ENCODE data around the gene SRD5A2.

Gene SRD5A2

DNA sequence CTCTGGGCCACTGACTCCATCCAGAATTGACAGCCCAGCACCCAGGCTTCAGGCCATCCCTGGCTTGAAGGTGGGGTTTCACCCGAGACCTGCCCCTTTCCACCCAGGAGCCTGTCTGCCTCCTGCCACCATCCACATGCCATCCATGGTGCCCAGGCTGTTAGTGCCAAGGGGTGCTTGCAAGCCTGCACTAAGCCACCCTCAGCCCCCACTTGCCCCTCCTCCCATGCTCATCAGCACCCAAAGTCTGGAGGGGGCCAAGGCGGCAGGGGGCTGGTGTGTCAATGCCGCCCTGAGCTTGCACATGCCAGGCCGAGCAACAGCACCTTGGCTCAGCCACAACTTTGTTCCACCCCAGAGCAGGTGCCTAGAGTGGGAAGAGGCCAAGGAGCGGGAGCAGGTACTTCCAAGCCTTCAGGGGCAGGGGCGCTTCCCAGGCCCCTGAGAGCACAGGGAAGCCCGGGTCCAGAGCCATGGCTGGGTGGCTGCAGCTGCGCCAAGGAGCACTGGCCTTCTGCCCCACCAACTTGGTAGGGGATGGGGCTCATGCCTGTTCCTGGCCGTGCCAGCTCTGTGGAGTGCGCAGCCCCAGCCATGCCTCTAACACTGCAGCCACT is 12.0 kb downstream of the SRD5A2 start:
- peaks cover 2% of the 10 kb centered on the region for H3K9me3 ChIP-seq (ENCODE audit: insufficient read depth, low read depth, low read length)
- WGBS (ENCODE audit: extremely low coverage, insufficient coverage, insufficient read length) = no CpG with 5 or more reads among the region's 10 CpGs
- H4K12ac ChIP-seq (ENCODE audit: low read depth, low read length) = no peak overlapping the region
- no peak overlapping the region for H2BK120ac ChIP-seq (ENCODE audit: insufficient read depth, low read length, poor library complexity)
- no peak overlapping the region for H2BK5ac ChIP-seq (ENCODE audit: low read depth, low read length, poor library complexity)
- no peak overlapping the region for H3K18ac ChIP-seq (ENCODE audit: low read length)
- H4K91ac ChIP-seq (ENCODE audit: low read depth, low read length) = no peak overlapping the region
- H3K27ac ChIP-seq (ENCODE audit: low read depth, low read length) = no peak overlapping the region
- no peak overlapping the region for H3K4me3 ChIP-seq (ENCODE audit: low read depth, low read length)
- DNase-seq = no peak
- no peak overlapping the region for H3K23ac ChIP-seq (ENCODE audit: low read length)
- H3K14ac ChIP-seq (ENCODE audit: low read length) = no peak overlapping the region
- H2AK5ac ChIP-seq (ENCODE audit: low read length) = no peak overlapping the region
- no peak overlapping the region for H3K9ac ChIP-seq (ENCODE audit: low read length)
- H3K79me2 ChIP-seq (ENCODE audit: control insufficient read depth, insufficient read depth, low read length, poor library complexity) = no peaks in the 10 kb centered on the region
- H4K8ac ChIP-seq (ENCODE audit: low read depth, low read length) = no peak overlapping the region
- H3K4me2 ChIP-seq (ENCODE audit: low read length) = no peak overlapping the region
- no peaks in the 10 kb centered on the region for H3K27me3 ChIP-seq (ENCODE audit: insufficient read depth, low read length)
- H3K4me1 ChIP-seq (ENCODE audit: control insufficient read depth in 1 of 2, insufficient read depth in 2 of 2, low read length in 2 of 2) = no peaks in the 10 kb centered on the region
- H2AFZ ChIP-seq (ENCODE audit: insufficient read depth, low read length, poor library complexity) = no peak overlapping the region
- no peaks in the 10 kb centered on the region for H3K79me1 ChIP-seq (ENCODE audit: low read length)
- no peak overlapping the region for H2BK12ac ChIP-seq (ENCODE audit: low read length)
- H3K36me3 ChIP-seq (ENCODE audit: control insufficient read depth in 1 of 2, insufficient read depth in 2 of 2, low read length in 2 of 2) = no peaks in the 10 kb centered on the region
- no peak overlapping the region for H3K4ac ChIP-seq (ENCODE audit: low read depth, low read length)

GRCh38 chr2:31567679-31568078 is 13.1 kb downstream of the SRD5A2 start:
- no peak overlapping the region for H2BK120ac ChIP-seq (ENCODE audit: insufficient read depth, low read length, poor library complexity)
- H3K9me3 ChIP-seq (ENCODE audit: insufficient read depth, low read depth, low read length) = peaks cover 2% of the 10 kb centered on the region
- H2AK5ac ChIP-seq (ENCODE audit: low read length) = no peak overlapping the region
- H4K91ac ChIP-seq (ENCODE audit: low read depth, low read length) = no peak overlapping the region
- no peak overlapping the region for H3K14ac ChIP-seq (ENCODE audit: low read length)
- H3K9ac ChIP-seq (ENCODE audit: low read length) = no peak overlapping the region
- no peaks in the 10 kb centered on the region for H3K79me1 ChIP-seq (ENCODE audit: low read length)
- H2AFZ ChIP-seq (ENCODE audit: insufficient read depth, low read length, poor library complexity) = no peak overlapping the region
- no peak overlapping the region for H3K4ac ChIP-seq (ENCODE audit: low read depth, low read length)
- no peak overlapping the region for H2BK12ac ChIP-seq (ENCODE audit: low read length)
- no peaks in the 10 kb centered on the region for H3K36me3 ChIP-seq (ENCODE audit: control insufficient read depth in 1 of 2, insufficient read depth in 2 of 2, low read length in 2 of 2)
- H4K12ac ChIP-seq (ENCODE audit: low read depth, low read length) = no peak overlapping the region
- no peak for DNase-seq
- H3K79me2 ChIP-seq (ENCODE audit: control insufficient read depth, insufficient read depth, low read length, poor library complexity) = no peaks in the 10 kb centered on the region
- no peak overlapping the region for H3K18ac ChIP-seq (ENCODE audit: low read length)
- no peak overlapping the region for H3K4me2 ChIP-seq (ENCODE audit: low read length)
- H3K23ac ChIP-seq (ENCODE audit: low read length) = no peak overlapping the region
- no peak overlapping the region for H4K8ac ChIP-seq (ENCODE audit: low read depth, low read length)
- H2BK5ac ChIP-seq (ENCODE audit: low read depth, low read length, poor library complexity) = no peak overlapping the region
- H3K27ac ChIP-seq (ENCODE audit: low read depth, low read length) = no peak overlapping the region
- no peaks in the 10 kb centered on the region for H3K27me3 ChIP-seq (ENCODE audit: insufficient read depth, low read length)
- H3K4me3 ChIP-seq (ENCODE audit: low read depth, low read length) = peak overlapping the region; percentile 62
- H3K4me1 ChIP-seq (ENCODE audit: control insufficient read depth in 1 of 2, insufficient read depth in 2 of 2, low read length in 2 of 2) = no peaks in the 10 kb centered on the region
- WGBS (ENCODE audit: extremely low coverage, insufficient coverage, insufficient read length) = no CpG with 5 or more reads among the region's 3 CpGs

GRCh38 chr2:31563273-31563839 is 17.4 kb downstream of the SRD5A2 start:
- no peak for DNase-seq
- Histone ChIP-seq H3K36me3 (ENCODE audit: control insufficient read depth in 1 of 2, insufficient read depth in 2 of 2, low read length in 2 of 2) (no peaks in the 10 kb centered on the region), H3K27me3 (ENCODE audit: insufficient read depth, low read length) (no peaks in the 10 kb centered on the region), H2BK5ac (ENCODE audit: low read depth, low read length, poor library complexity) (no peak overlapping the region), H4K91ac (ENCODE audit: low read depth, low read length) (no peak overlapping the region), H4K12ac (ENCODE audit: low read depth, low read length) (no peak overlapping the region), H3K4me3 (ENCODE audit: low read depth, low read length) (no peak overlapping the region), H2BK120ac (ENCODE audit: insufficient read depth, low read length, poor library complexity) (no peak overlapping the region), H3K14ac (ENCODE audit: low read length) (no peak overlapping the region), H3K4me1 (ENCODE audit: control insufficient read depth in 1 of 2, insufficient read depth in 2 of 2, low read length in 2 of 2) (no peaks in the 10 kb centered on the region), H3K4me2 (ENCODE audit: low read length) (no peak overlapping the region), H3K9me3 (ENCODE audit: insufficient read depth, low read depth, low read length) (no peaks in the 10 kb centered on the region), H2AFZ (ENCODE audit: insufficient read depth, low read length, poor library complexity) (no peak overlapping the region), H3K79me2 (ENCODE audit: control insufficient read depth, insufficient read depth, low read length, poor library complexity) (no peaks in the 10 kb centered on the region), H3K27ac (ENCODE audit: low read depth, low read length) (no peak overlapping the region), H4K8ac (ENCODE audit: low read depth, low read length) (no peak overlapping the region), H2AK5ac (ENCODE audit: low read length) (no peak overlapping the region), H2BK12ac (ENCODE audit: low read length) (no peak overlapping the region), H3K23ac (ENCODE audit: low read length) (no peak overlapping the region), H3K18ac (ENCODE audit: low read length) (no peak overlapping the region), H3K9ac (ENCODE audit: low read length) (no peak overlapping the region), H3K79me1 (ENCODE audit: low read length) (no peaks in the 10 kb centered on the region), H3K4ac (ENCODE audit: low read depth, low read length) (no peak overlapping the region)
- no CpG with 5 or more reads among the region's 1 CpG for WGBS (ENCODE audit: extremely low coverage, insufficient coverage, insufficient read length)

- Histone ChIP-seq H3K27me3 (ENCODE audit: insufficient read depth, low read length) (no peaks in the 10 kb centered on the region), H2BK5ac (ENCODE audit: low read depth, low read length, poor library complexity) (no peak overlapping the region), H3K9ac (ENCODE audit: low read length) (no peak overlapping the region), H2BK120ac (ENCODE audit: insufficient read depth, low read length, poor library complexity) (no peak overlapping the region), H3K27ac (ENCODE audit: low read depth, low read length) (no peak overlapping the region), H3K4me1 (ENCODE audit: control insufficient read depth in 1 of 2, insufficient read depth in 2 of 2, low read length in 2 of 2) (no peaks in the 10 kb centered on the region), H3K14ac (ENCODE audit: low read length) (no peak overlapping the region), H3K9me3 (ENCODE audit: insufficient read depth, low read depth, low read length) (no peaks in the 10 kb centered on the region), H2AFZ (ENCODE audit: insufficient read depth, low read length, poor library complexity) (no peak overlapping the region), H3K79me1 (ENCODE audit: low read length) (no peaks in the 10 kb centered on the region), H3K79me2 (ENCODE audit: control insufficient read depth, insufficient read depth, low read length, poor library complexity) (no peaks in the 10 kb centered on the region), H3K23ac (ENCODE audit: low read length) (no peak overlapping the region), H4K8ac (ENCODE audit: low read depth, low read length) (no peak overlapping the region), H3K4me2 (ENCODE audit: low read length) (no peak overlapping the region), H2AK5ac (ENCODE audit: low read length) (no peak overlapping the region), H4K91ac (ENCODE audit: low read depth, low read length) (no peak overlapping the region), H4K12ac (ENCODE audit: low read depth, low read length) (no peak overlapping the region), H3K4me3 (ENCODE audit: low read depth, low read length) (no peak overlapping the region), H3K4ac (ENCODE audit: low read depth, low read length) (no peak overlapping the region), H3K36me3 (ENCODE audit: control insufficient read depth in 1 of 2, insufficient read depth in 2 of 2, low read length in 2 of 2) (no peaks in the 10 kb centered on the region), H2BK12ac (ENCODE audit: low read length) (no peak overlapping the region), H3K18ac (ENCODE audit: low read length) (no peak overlapping the region)
- WGBS (ENCODE audit: extremely low coverage, insufficient coverage, insufficient read length) = no CpG with 5 or more reads among the region's 1 CpG
- no peak for DNase-seq
Measured at GRCh38 chr2:31561823-31562222, 18.9 kb downstream of the SRD5A2 start.

Measured in trophoblast cell (in vitro differentiated cells and primary cell).